H1 (cell line): ENCODE results near the gene GPHA2. TPM values are rescaled to one million over a fixed set of nuclear protein-coding genes. Genes with fewer than 3 reads are reported as not detected.

ENCODE experiments used
- CTCF ChIA-PET: fragments of 300-600 bp; sonication (Branson Sonifier 250); formaldehyde crosslinking; loops from one replicate; lab custom pipeline; 2021; ENCODE audit not compliant: partially characterized antibody; lab: Charles Lee
- POLR2A ChIA-PET: fragments of 300-600 bp; sonication (Branson Sonifier 250); formaldehyde crosslinking; loops from one replicate; lab custom pipeline; 2021; ENCODE audit warnings: inconsistent platforms; ENCODE audit not compliant: partially characterized antibody; lab: Charles Lee
- DNase-seq, 2 experiments: peaks; one replicate each; pipeline versions ENCODE4 v3.0.0 to v3.0.0-alpha.2; 2010 to 2022; ENCODE audit warnings: low spot score in 2 of 2, low read depth in 1 of 2, mixed read lengths in 1 of 2
- FAIRE-seq: peaks from 2 replicates; lab custom pipeline; 2011; peaks lifted over from hg19 to GRCh38; lab: Jason Lieb, UNC
- H2AFZ ChIP-seq: 2 replicates; pipeline ENCODE4 v1.8.1; 2012; ENCODE audit warnings: low read length, inconsistent platforms
- H2AK5ac ChIP-seq: 2 replicates; pipeline ENCODE4 v1.6.1; 2013; ENCODE audit warnings: low read depth, low read length
- H2BK120ac ChIP-seq: replicated peaks from 2 replicates; pipeline ENCODE3; 2013; ENCODE audit warnings: low read depth, low read length, inconsistent platforms
- H2BK12ac ChIP-seq: 2 replicates; pipeline ENCODE4 v1.6.1; 2013; ENCODE audit warnings: low read depth, low read length
- H2BK15ac ChIP-seq: 2 replicates; pipeline ENCODE4 v1.6.1; 2013; ENCODE audit warnings: low read length
- H2BK20ac ChIP-seq: 2 replicates; pipeline ENCODE4 v1.6.1; 2013; ENCODE audit warnings: low read length
- H2BK5ac ChIP-seq: 2 replicates; pipeline ENCODE4 v1.6.1; 2013; ENCODE audit warnings: low read depth, low read length
- H3K14ac ChIP-seq: 2 replicates; pipeline ENCODE4 v1.6.1; 2013; ENCODE audit warnings: inconsistent platforms; ENCODE audit not compliant: insufficient read length
- H3K18ac ChIP-seq: 2 replicates; pipeline ENCODE4 v1.6.1; 2013; ENCODE audit warnings: low read length; ENCODE audit errors: extremely low read depth
- H3K23ac ChIP-seq: 2 replicates; pipeline ENCODE4 v1.6.1; 2013; ENCODE audit warnings: inconsistent platforms; ENCODE audit not compliant: insufficient read length
- H3K23me2 ChIP-seq: 2 replicates; pipeline ENCODE4 v1.6.1; 2013; ENCODE audit warnings: low read depth, low read length
- H3K27ac ChIP-seq: 2 replicates; pipeline ENCODE4 v1.6.1; 2011; ENCODE audit warnings: low read depth, low read length, inconsistent platforms
- H3K27me3 ChIP-seq, 4 experiments: replicated peaks in 1 of 4; 1 replicate in 1 of 4; 2 replicates in 3 of 4; pipeline versions ENCODE4 v1.6.1 to v1.8.1; 2011 to 2013; ENCODE audit warnings: low read length in 3 of 4, mild to moderate bottlenecking in 3 of 4, inconsistent platforms in 2 of 4, mixed read lengths in 2 of 4, moderate library complexity in 1 of 4; ENCODE audit not compliant: control insufficient read depth in 3 of 4, insufficient read depth in 3 of 4; ENCODE audit errors: extremely low read depth in 1 of 4
- H3K36me3 ChIP-seq, 4 experiments: 2 replicates each; pipeline versions ENCODE4 v1.6.1 to v1.8.1; 2011 to 2013; ENCODE audit warnings: mild to moderate bottlenecking in 4 of 4, low read length in 3 of 4, moderate library complexity in 2 of 4, control low read depth in 1 of 4, inconsistent platforms in 1 of 4; ENCODE audit not compliant: insufficient read depth in 4 of 4, control insufficient read depth in 2 of 4
- H3K4ac ChIP-seq: replicated peaks from 2 replicates; pipeline ENCODE3; 2013; ENCODE audit warnings: low read length, low read depth, mixed read lengths, inconsistent platforms; ENCODE audit not compliant: insufficient read length
- H3K4me1 ChIP-seq, 4 experiments: replicated peaks in 1 of 4; 1 replicate in 1 of 4; 2 replicates in 3 of 4; pipeline versions ENCODE4 v1.6.1 to v1.8.1; 2011 to 2013; ENCODE audit warnings: low read length in 3 of 4, inconsistent platforms in 2 of 4, mixed read lengths in 1 of 4; ENCODE audit not compliant: insufficient read depth in 4 of 4, control insufficient read depth in 3 of 4
- H3K4me2 ChIP-seq, 2 experiments: 2 replicates each; pipeline versions ENCODE4 v1.6.1 to v1.8.1; 2011 to 2013; ENCODE audit warnings: low read depth in 2 of 2, low read length in 2 of 2, control low read depth in 1 of 2, inconsistent platforms in 1 of 2, mild to moderate bottlenecking in 1 of 2; ENCODE audit not compliant: insufficient read depth in 1 of 2
- H3K4me3 ChIP-seq, 4 experiments: fragments of 200-600, 300-600 bp in 1 of 4; sonication (generic), shearing (Covaris generic), sonication (Bioruptor Twin) in 1 of 4; 2 replicates each; pipeline versions ENCODE4 v1.5.1 to v1.8.1; 2011 to 2016; ENCODE audit warnings: low read length in 4 of 4, low read depth in 3 of 4, control low read depth in 2 of 4, inconsistent platforms in 2 of 4, mild to moderate bottlenecking in 2 of 4, mixed read lengths in 1 of 4, moderate library complexity in 1 of 4; ENCODE audit not compliant: insufficient read depth in 2 of 4; ENCODE audit errors: extremely low read depth in 1 of 4
- H3K56ac ChIP-seq: replicated peaks from 2 replicates; pipeline ENCODE3; 2013; ENCODE audit warnings: low read depth, mild to moderate bottlenecking, mixed read lengths, low read length, inconsistent platforms; ENCODE audit not compliant: insufficient read length
- H3K79me1 ChIP-seq: 2 replicates; pipeline ENCODE4 v1.6.1; 2013; ENCODE audit warnings: low read depth, low read length, control low read depth
- H3K79me2 ChIP-seq, 2 experiments: 2 replicates each; pipeline versions ENCODE4 v1.6.1 to v1.8.1; 2012 to 2013; ENCODE audit warnings: low read length in 2 of 2, mild to moderate bottlenecking in 2 of 2, inconsistent platforms in 1 of 2; ENCODE audit not compliant: insufficient read depth in 2 of 2, control insufficient read depth in 1 of 2
- H3K9ac ChIP-seq, 4 experiments: replicated peaks in 1 of 4; 1 replicate in 1 of 4; 2 replicates in 3 of 4; pipeline versions ENCODE4 v1.6.1 to v1.8.1; 2011 to 2013; ENCODE audit warnings: low read depth in 3 of 4, low read length in 3 of 4, control low read depth in 2 of 4, mild to moderate bottlenecking in 2 of 4, moderate library complexity in 2 of 4, inconsistent platforms in 1 of 4; ENCODE audit errors: extremely low read depth in 1 of 4
- H3K9me3 ChIP-seq, 2 experiments: 2 replicates each; pipeline versions ENCODE4 v1.6.1 to v1.8.1; 2012 to 2013; ENCODE audit warnings: mild to moderate bottlenecking in 2 of 2, moderate library complexity in 2 of 2, control low read depth in 1 of 2, inconsistent platforms in 1 of 2, low read depth in 1 of 2, low read length in 1 of 2, mixed read lengths in 1 of 2; ENCODE audit not compliant: insufficient read depth in 2 of 2
- H4K20me1 ChIP-seq, 2 experiments: replicated peaks in 1 of 2; 2 replicates each; pipeline versions ENCODE3 to v1.8.1; 2011 to 2013; ENCODE audit warnings: inconsistent platforms in 2 of 2, low read length in 2 of 2, mild to moderate bottlenecking in 1 of 2; ENCODE audit not compliant: insufficient read depth in 2 of 2, control insufficient read depth in 1 of 2
- H4K5ac ChIP-seq: 2 replicates; pipeline ENCODE4 v1.6.1; 2013; ENCODE audit warnings: low read length, low read depth, mixed read lengths, inconsistent platforms; ENCODE audit not compliant: insufficient read length
- H4K8ac ChIP-seq: 2 replicates; pipeline ENCODE4 v1.8.0; 2013; ENCODE audit warnings: mild to moderate bottlenecking, moderate library complexity, low read length, inconsistent platforms; ENCODE audit not compliant: insufficient read depth; ENCODE audit errors: extremely low read depth
- H4K91ac ChIP-seq: replicated peaks from 2 replicates; pipeline ENCODE3; 2013; ENCODE audit warnings: low read length, mixed read lengths, inconsistent platforms; ENCODE audit not compliant: insufficient read length
- CHD1 ChIP-seq: IDR thresholded peaks from 2 replicates; pipeline ENCODE4 v1.6.1; 2012; ENCODE audit warnings: low read depth, low read length, improper control_type of control experiment
- EGR1 ChIP-seq: IDR thresholded peaks from 2 replicates; pipeline ENCODE4 v1.6.1; 2011; ENCODE audit warnings: low read depth, low read length, borderline replicate concordance
- KDM1A ChIP-seq: fragments of 200-600, 300-600 bp; sonication (generic); IDR thresholded peaks from 2 replicates; pipeline ENCODE4 v1.7.1; 2016; ENCODE audit warnings: mild to moderate bottlenecking, low read length, borderline replicate concordance
- KDM4A ChIP-seq: IDR thresholded peaks from one replicate; pipeline ENCODE4 v1.7.1; 2012; ENCODE audit warnings: low read depth, mild to moderate bottlenecking, moderate library complexity, low read length, inconsistent platforms; ENCODE audit not compliant: severe bottlenecking
- NANOG ChIP-seq: IDR thresholded peaks from 2 replicates; pipeline ENCODE4 v1.6.1; 2011; ENCODE audit warnings: low read length, low read depth, mild to moderate bottlenecking, inconsistent platforms; ENCODE audit not compliant: insufficient read depth, poor library complexity, severe bottlenecking
- NRF1 ChIP-seq: IDR thresholded peaks from 2 replicates; pipeline ENCODE4 v1.6.1; 2011; ENCODE audit warnings: mild to moderate bottlenecking, low read depth, low read length, improper control_type of control experiment
- PHF8 ChIP-seq: fragments of 200-600 bp; sonication (generic); conservative IDR thresholded peaks from 2 replicates; pipeline ENCODE4 v1.7.1; 2012; ENCODE audit warnings: low read depth, mild to moderate bottlenecking, inconsistent platforms, low read length, moderate library complexity
- POU5F1 ChIP-seq: IDR thresholded peaks from 2 replicates; pipeline ENCODE4 v1.6.1; 2011; ENCODE audit warnings: low read depth, mild to moderate bottlenecking, low read length, moderate library complexity
- ZNF274 ChIP-seq: IDR thresholded peaks from 2 replicates; pipeline ENCODE4 v1.7.0; 2012; ENCODE audit warnings: low read length, borderline replicate concordance; ENCODE audit errors: extremely low read depth
- WGBS, 2 experiments: shearing (Covaris generic) in 1 of 2; methylation state at CpG; one replicate each; pipeline versions ENCODE4 v1.1.6 to v1.1.7; 2013 to 2015; ENCODE audit warnings: low lambda C conversion rate in 2 of 2, mixed read lengths in 2 of 2, inconsistent platforms in 1 of 2, low coverage in 1 of 2, missing lambda C conversion rate in 1 of 2; ENCODE audit not compliant: insufficient replicate concordance in 2 of 2, insufficient coverage in 1 of 2, insufficient read length in 1 of 2; ENCODE audit errors: extremely low coverage in 1 of 2, missing lambda C conversion rate in 1 of 2; 5-methylcytosine and 5-hydroxymethylcytosine counted together
- polyA plus RNA-seq, 7 experiments: library from polyadenylated mRNA; depleted of rRNA in 3 of 7; stranded (reverse) in 5 of 7; unstranded in 2 of 7; fragments of >200 nt in 5 of 7; fragments of 200-250 nt in 2 of 7; gene quantifications; 1 replicate in 5 of 7; 2 replicates in 1 of 7; 4 replicates in 1 of 7; pipeline versions ENCODE4 v1.2.1 to v1.2.3, GENCODE V29; 2011 to 2013; ENCODE audit warnings: missing spikeins in 2 of 7, mixed read lengths in 2 of 7
- total RNA-seq: library from RNA; stranded (reverse); fragmentation: NEBNext Ultra II Directional; extraction: Animal tissue kit (Norgen Biotek cat#: 25700); gene quantifications from 2 replicates; pipeline ENCODE4 v1.2.1, GENCODE V29; 2021
- TF ChIP-seq, protein P1 (sequence below): IDR thresholded peaks from 2 replicates; pipeline ENCODE4 v1.6.1; 2012; ENCODE audit warnings: inconsistent platforms
- TF ChIP-seq, protein P2 (sequence below): IDR thresholded peaks from 2 replicates; pipeline ENCODE4 v1.6.1; 2011; ENCODE audit warnings: low read length, improper control_type of control experiment

GPHA2 gene
- total and polyA plus RNA-seq, 2 of the 8 experiments (the other 6 are each of a cell fraction or from before 2014, with no cell fraction given): 0.97 to 4.4 TPM

DNA sequence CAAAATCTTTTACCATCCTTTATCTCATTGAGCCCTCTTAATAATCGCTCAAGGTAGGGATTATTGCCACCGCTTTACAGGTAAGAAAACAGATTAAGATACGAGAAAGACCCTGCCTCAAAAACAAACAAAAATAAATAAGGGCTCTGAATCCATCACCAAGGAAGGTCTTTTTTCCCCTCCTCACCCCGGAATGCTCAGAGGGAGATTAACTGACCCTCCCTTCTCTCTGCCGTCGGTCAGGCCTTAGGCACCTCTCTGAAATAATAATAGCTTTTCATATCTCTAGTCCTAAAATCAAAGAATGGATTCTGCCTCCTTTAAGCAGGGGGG lies 18.1 kb downstream of the GPHA2 start:
- no peaks in the 10 kb centered on the region for H3K9me3 ChIP-seq
- peaks cover 0 to 2% of the 10 kb centered on the region in 2 experiments for H4K20me1 ChIP-seq
- no peak for DNase-seq
- no peak overlapping the region for H3K14ac ChIP-seq
- H2AFZ ChIP-seq: peak overlapping the region; percentile 38; the same call in 1 of the 2 replicates
- no peaks in the 10 kb centered on the region for H3K79me2 ChIP-seq
- H3K23me2 ChIP-seq: peaks cover 13% of the 10 kb centered on the region
- peak overlapping the region; percentile 57 for H3K4ac ChIP-seq
- H2BK15ac ChIP-seq: no peak overlapping the region
- WGBS, 2 experiments: 15% methylated on average over 6 of the region's 6 CpGs; no CpG with 5 or more reads in 1 of the 2 experiments
- H3K4me3 ChIP-seq: peak overlapping the region; percentile 42 to 74 (median 58)
- 0 out of 2 replicates have a peak, but pooled peaks cover 3% of the 10 kb centered on the region for H3K79me1 ChIP-seq
- no peak overlapping the region for H4K91ac ChIP-seq
- H2BK20ac ChIP-seq: no peak overlapping the region
- no peak overlapping the region for H2AK5ac ChIP-seq
- no peak for FAIRE-seq
- no peak overlapping the region for H4K8ac ChIP-seq
- 0 out of 2 replicates have a peak overlapping the region, but pooled peaks have one; percentile 22 for H3K18ac ChIP-seq
- no peak overlapping the region for H3K56ac ChIP-seq
- peak overlapping the region; percentile 41; the same call in 1 of the 2 replicates for H2BK5ac ChIP-seq
- ChIA-PET POLR2A (interaction anchor here (1.0 to 1.5 kb wide), 2 partner anchors 12 to 53 kb away, joined by 3 to 6 read pairs; no protein-coding TSS in a partner anchor), CTCF (interaction anchor here (0.6 to 6.1 kb wide), 6 partner anchors 11 to 96 kb away, joined by 3 to 37 read pairs (median 11); partner anchors contain the start of genes ARL2, BATF2 and GPHA2)
- H3K23ac ChIP-seq: no peak overlapping the region
- peak overlapping the region; percentile 65 for H4K5ac ChIP-seq
- peak overlapping the region; percentile 67 to 98 for H3K4me2 ChIP-seq
- peak overlapping the region; percentile 37 for H2BK120ac ChIP-seq
- H3K9ac ChIP-seq: peak overlapping the region in 3 of 4 experiments; percentile 14 to 29 (median 22); a peak in 3 of 7 replicates
- H3K27me3 ChIP-seq: no peaks in the 10 kb centered on the region
- H2BK12ac ChIP-seq: no peak overlapping the region; the same call in 1 of the 2 replicates
- H3K4me1 ChIP-seq: peaks cover 0 to 11% (median 4%) of the 10 kb centered on the region in 4 experiments; a peak in 5 of 7 replicates
- H3K27ac ChIP-seq: peak overlapping the region; percentile 21; the same call in 1 of the 2 replicates
- H3K36me3 ChIP-seq: peaks cover 0 to 3% (median 0%) of the 10 kb centered on the region in 4 experiments; a peak in 3 of 8 replicates
- TF ChIP-seq KDM4A: no peak
- TF ChIP-seq ZNF274: no peak
- TF ChIP-seq, protein P1, sequence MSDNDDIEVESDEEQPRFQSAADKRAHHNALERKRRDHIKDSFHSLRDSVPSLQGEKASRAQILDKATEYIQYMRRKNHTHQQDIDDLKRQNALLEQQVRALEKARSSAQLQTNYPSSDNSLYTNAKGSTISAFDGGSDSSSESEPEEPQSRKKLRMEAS: no peak
- TF ChIP-seq KDM1A: no peak
- no peak for TF ChIP-seq PHF8
- TF ChIP-seq POU5F1: no peak
- TF ChIP-seq, protein P2, sequence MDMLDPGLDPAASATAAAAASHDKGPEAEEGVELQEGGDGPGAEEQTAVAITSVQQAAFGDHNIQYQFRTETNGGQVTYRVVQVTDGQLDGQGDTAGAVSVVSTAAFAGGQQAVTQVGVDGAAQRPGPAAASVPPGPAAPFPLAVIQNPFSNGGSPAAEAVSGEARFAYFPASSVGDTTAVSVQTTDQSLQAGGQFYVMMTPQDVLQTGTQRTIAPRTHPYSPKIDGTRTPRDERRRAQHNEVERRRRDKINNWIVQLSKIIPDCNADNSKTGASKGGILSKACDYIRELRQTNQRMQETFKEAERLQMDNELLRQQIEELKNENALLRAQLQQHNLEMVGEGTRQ: no peak
- TF ChIP-seq NRF1: no peak
- no peak for TF ChIP-seq EGR1
- TF ChIP-seq NANOG: no peak
- TF ChIP-seq CHD1: no peak
